ACC112 (cell line): ENCODE results near the gene ECT2L.

Experiments used
- H2AFZ ChIP-seq: fragments of 200-600 bp; sonication (generic); one replicate; pipeline ENCODE4 v1.6.0; 2017; ENCODE audit warnings: antibody characterized with exemption, low read length; ENCODE audit not compliant: unreplicated experiment
- H3K27ac ChIP-seq: fragments of 200-600 bp; sonication (generic); 2 replicates; pipeline ENCODE4 v1.5.1; 2014; ENCODE audit warnings: low read depth, mild to moderate bottlenecking, antibody characterized with exemption, low read length, moderate library complexity
- H3K27me3 ChIP-seq: fragments of 200-600 bp; sonication (generic); 2 replicates; pipeline ENCODE4 v1.6.1; 2014; ENCODE audit warnings: mild to moderate bottlenecking, antibody characterized with exemption, low read length, moderate library complexity, mixed read lengths; ENCODE audit not compliant: insufficient read depth
- H3K36me3 ChIP-seq: fragments of 200-600 bp; sonication (generic); 2 replicates; pipeline ENCODE4 v1.6.1; 2016; ENCODE audit warnings: mild to moderate bottlenecking, antibody characterized with exemption, low read length, moderate library complexity, mixed read lengths; ENCODE audit not compliant: insufficient read depth
- H3K4me1 ChIP-seq: fragments of 200-600 bp; sonication (generic); one replicate; pipeline ENCODE4 v1.6.1; 2016; ENCODE audit warnings: low read length, mixed read lengths; ENCODE audit not compliant: insufficient read depth, unreplicated experiment, control insufficient read depth
- H3K4me3 ChIP-seq: fragments of 200-600 bp; sonication (generic); 2 replicates; pipeline ENCODE4 v1.5.1; 2014; ENCODE audit warnings: mild to moderate bottlenecking, low read depth, low read length
- H3K79me2 ChIP-seq: fragments of 200-600 bp; sonication (generic); one replicate; pipeline ENCODE4 v1.6.0; 2016; ENCODE audit warnings: low read length; ENCODE audit not compliant: control insufficient read depth, unreplicated experiment, insufficient read depth

ECT2L gene

DNA sequence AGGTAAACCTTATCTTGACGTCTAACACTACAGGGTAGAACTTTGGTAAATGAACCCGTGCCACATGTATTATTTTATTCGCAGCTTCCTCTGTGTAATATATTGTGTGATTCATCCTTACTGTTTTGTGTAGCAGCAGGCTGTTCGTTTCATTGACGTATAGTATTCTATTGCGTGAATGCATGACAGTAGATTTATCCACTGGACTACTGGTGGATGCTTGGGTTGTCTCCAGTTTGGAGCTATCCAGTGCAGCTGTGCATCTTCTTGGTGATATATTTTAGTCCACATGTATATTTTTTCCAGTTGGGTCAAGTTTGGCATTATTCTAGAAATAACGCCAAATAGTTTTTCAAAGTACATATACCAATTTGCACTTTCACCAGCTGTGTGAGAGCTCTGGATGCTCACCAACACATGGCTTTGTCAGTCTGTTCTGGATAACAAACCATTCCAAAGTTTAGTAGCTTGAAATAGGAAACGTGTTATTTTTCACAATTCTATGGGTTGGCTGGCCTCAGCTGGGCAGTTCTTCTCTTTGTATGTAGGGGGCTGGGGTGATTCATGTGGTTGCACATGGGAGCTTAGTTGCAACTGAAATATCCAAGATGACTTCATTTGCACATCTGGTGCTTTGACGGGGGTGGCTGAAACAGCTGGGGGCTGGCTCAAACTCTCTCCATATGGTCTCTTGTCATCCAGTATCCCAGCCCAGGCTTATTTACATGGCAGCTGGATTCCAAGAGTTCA, 9.3 kb downstream of the ECT2L start:
- no peaks in the 10 kb centered on the region for H3K36me3 ChIP-seq
- no peak overlapping the region for H3K27ac ChIP-seq
- H3K4me1 ChIP-seq: no peaks in the 10 kb centered on the region
- H3K79me2 ChIP-seq: no peaks in the 10 kb centered on the region
- no peak overlapping the region for H3K4me3 ChIP-seq
- peaks cover 16% of the 10 kb centered on the region for H3K27me3 ChIP-seq
- no peak overlapping the region for H2AFZ ChIP-seq

DNA sequence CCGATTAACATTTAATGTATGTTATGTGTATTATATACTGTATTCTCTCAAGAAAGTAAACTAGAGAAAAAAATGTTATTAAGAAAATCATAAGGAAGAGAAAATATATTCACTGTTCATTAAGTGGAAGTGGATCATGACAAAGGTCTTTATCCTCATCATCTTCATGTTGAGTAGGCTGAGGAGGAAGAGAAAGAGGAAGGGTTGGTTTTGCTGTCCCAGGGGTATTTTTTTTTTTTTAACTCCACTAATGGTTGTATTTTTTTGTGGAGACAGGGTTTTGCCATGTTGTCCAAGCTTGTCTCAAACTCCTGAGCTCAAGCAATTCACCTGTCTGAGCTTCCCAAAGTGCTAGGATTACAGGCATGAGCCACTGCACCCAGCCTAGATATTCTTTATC, 11.0 kb downstream of the ECT2L start:
- no peak overlapping the region for H2AFZ ChIP-seq
- H3K4me1 ChIP-seq: no peaks in the 10 kb centered on the region
- no peak overlapping the region for H3K4me3 ChIP-seq
- H3K79me2 ChIP-seq: no peaks in the 10 kb centered on the region
- H3K27ac ChIP-seq: no peak overlapping the region
- no peaks in the 10 kb centered on the region for H3K36me3 ChIP-seq
- H3K27me3 ChIP-seq: peaks cover 16% of the 10 kb centered on the region

DNA sequence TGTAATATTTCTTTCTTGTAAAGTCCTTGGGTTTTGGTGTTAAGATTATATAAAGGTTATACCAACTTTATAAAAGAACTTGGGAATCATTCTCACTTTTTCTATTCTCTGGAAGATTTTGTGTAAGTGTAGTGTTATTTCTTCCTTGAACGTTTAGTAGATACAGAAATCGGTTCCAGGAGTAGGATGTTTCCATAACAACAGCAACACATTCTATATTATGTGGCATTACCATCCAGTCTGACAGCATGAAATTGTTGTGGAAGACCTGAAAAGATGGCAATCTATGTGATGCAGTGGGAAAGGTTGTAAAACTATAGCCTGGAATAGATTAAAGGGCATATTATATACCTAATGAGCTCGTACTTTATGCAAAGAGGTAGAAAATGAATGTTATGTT, 13.8 kb downstream of the ECT2L start:
- Histone ChIP-seq H3K27ac (no peak overlapping the region), H3K79me2 (no peaks in the 10 kb centered on the region), H3K4me3 (no peak overlapping the region), H3K27me3 (peaks cover 16% of the 10 kb centered on the region), H3K4me1 (no peaks in the 10 kb centered on the region), H2AFZ (no peak overlapping the region), H3K36me3 (no peaks in the 10 kb centered on the region)

DNA sequence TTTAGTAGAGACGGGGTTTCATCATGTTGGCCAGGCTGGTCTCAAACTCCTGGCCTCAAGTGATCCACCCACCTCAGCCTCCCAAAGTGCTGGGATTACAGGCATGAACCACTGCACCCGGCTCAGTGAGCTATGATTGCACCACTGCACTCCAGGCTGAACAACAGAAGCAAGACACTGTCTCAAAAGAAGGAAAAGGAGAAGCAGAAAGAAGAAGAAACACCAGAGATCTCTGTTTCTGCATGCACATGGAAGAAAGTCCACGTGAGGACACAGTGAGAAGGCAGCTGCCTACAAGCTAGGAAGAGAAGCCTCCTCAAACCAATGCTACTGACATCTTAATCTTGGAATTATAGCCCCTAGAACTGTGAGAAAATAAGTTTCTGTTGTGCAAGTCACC, 16.0 kb downstream of the ECT2L start:
- Histone ChIP-seq H2AFZ (no peak overlapping the region), H3K27me3 (peaks cover 10% of the 10 kb centered on the region; the same call in 1 of the 2 replicates), H3K79me2 (no peaks in the 10 kb centered on the region), H3K4me1 (no peaks in the 10 kb centered on the region), H3K27ac (no peak overlapping the region), H3K36me3 (no peaks in the 10 kb centered on the region), H3K4me3 (no peak overlapping the region)

DNA sequence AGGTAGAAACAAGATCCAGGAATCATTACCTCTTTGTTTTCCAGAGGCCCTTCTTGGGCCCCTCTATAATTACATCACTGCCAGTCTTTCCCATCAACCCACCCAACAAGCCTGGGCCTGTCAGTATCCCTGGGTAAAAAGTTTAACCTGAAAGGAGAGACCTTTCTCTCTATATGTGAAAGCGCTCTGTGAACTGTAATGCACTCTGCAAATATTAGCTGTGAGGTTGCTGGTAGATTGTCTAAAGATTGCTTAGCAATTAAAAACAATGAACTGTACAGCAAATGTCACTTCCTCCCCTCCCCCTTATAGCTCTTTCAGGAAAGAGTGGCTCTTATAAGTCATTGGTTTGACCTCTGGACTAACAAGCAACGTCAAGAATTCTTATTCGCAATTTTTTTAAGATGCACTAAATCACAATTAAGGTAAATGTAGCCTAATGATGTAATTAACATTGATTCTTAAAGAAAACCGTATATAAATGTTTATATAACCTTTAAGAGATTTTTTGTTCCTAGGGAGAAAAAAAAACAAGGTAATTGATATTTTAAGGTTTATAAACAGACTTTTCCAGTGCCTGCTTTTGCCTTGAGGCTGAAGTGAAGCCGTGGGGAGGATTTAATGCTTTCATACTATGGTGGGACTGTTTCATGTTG, 18.4 kb downstream of the ECT2L start:
- peaks cover 17% of the 10 kb centered on the region for H3K4me1 ChIP-seq
- peaks cover 6% of the 10 kb centered on the region; the same call in 1 of the 2 replicates for H3K27me3 ChIP-seq
- H3K27ac ChIP-seq: no peak overlapping the region
- H3K4me3 ChIP-seq: no peak overlapping the region
- H3K36me3 ChIP-seq: no peaks in the 10 kb centered on the region
- H3K79me2 ChIP-seq: no peaks in the 10 kb centered on the region
- H2AFZ ChIP-seq: no peak overlapping the region

- no peaks in the 10 kb centered on the region for H3K27me3 ChIP-seq
- no peaks in the 10 kb centered on the region for H3K79me2 ChIP-seq
- no peak overlapping the region for H3K4me3 ChIP-seq
- H3K27ac ChIP-seq: no peak overlapping the region
- no peaks in the 10 kb centered on the region for H3K36me3 ChIP-seq
- H3K4me1 ChIP-seq: peaks cover 17% of the 10 kb centered on the region
- no peak overlapping the region for H2AFZ ChIP-seq
These were observed 19.3 kb downstream of the ECT2L start for GRCh38 chr6:138815221-138815620.

DNA sequence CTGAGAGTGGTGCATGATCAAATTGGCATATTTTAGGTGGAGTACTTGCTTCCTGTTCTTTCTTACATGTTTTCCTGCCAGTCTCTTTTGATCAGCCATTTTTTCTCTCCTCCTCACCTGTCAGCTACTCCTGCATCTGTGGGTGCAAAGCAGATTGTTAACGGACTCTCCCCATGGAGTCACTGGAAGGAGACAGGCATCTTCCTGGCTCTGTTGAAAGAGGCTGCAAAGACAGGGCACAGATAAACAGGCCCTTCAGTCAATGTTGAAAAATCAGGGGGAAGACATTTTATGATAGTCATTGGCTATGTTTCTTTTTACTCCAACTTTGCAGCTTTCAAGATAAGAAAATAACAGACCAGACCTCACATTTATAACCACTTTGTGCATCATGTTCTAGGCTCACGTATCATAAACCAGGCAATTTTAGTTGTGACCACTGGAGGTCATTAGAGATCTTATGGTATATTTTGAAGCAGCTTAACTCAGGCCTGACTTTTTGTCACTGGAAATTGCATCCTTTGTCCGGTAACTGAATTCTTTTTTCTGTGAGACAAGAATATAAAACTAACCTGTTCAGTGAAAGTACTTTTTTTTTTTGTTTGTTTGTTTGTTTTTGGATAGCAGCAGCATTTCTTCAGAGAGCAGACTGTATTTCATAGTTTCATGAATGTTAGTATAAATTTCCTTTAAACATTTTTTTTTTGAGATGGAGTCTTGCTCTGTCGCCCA, 20.1 kb downstream of the ECT2L start:
- Histone ChIP-seq H3K79me2 (no peaks in the 10 kb centered on the region), H2AFZ (peak overlapping the region; percentile 39), H3K36me3 (no peaks in the 10 kb centered on the region), H3K4me3 (no peak overlapping the region), H3K27me3 (no peaks in the 10 kb centered on the region), H3K27ac (no peak overlapping the region), H3K4me1 (peaks cover 17% of the 10 kb centered on the region)

- no peaks in the 10 kb centered on the region for H3K36me3 ChIP-seq
- H3K4me3 ChIP-seq: no peak overlapping the region
- no peaks in the 10 kb centered on the region for H3K27me3 ChIP-seq
- peak overlapping the region; percentile 3; the same call in 1 of the 2 replicates for H3K27ac ChIP-seq
- H3K4me1 ChIP-seq: peaks cover 17% of the 10 kb centered on the region
- H2AFZ ChIP-seq: peak overlapping the region; percentile 72
- H3K79me2 ChIP-seq: no peaks in the 10 kb centered on the region
These were observed 21.9 kb downstream of the ECT2L start for GRCh38 chr6:138817799-138818198.

GRCh38 chr6:138818496-138819194, 22.8 kb downstream of the ECT2L start:
- no peaks in the 10 kb centered on the region for H3K79me2 ChIP-seq
- H3K36me3 ChIP-seq: no peaks in the 10 kb centered on the region
- H3K27ac ChIP-seq: no peak overlapping the region
- no peak overlapping the region for H3K4me3 ChIP-seq
- no peaks in the 10 kb centered on the region for H3K27me3 ChIP-seq
- H2AFZ ChIP-seq: peak overlapping the region; percentile 85
- H3K4me1 ChIP-seq: peaks cover 17% of the 10 kb centered on the region

- H3K27me3 ChIP-seq: no peaks in the 10 kb centered on the region
- no peak overlapping the region for H3K27ac ChIP-seq
- H3K4me3 ChIP-seq: no peak overlapping the region
These were observed 25.6 kb downstream of the ECT2L start for GRCh38 chr6:138821519-138821918.

More at GRCh38 chr6:138821519-138821918, 25.6 kb downstream of the ECT2L start:
- no peak overlapping the region for H2AFZ ChIP-seq
- H3K36me3 ChIP-seq: no peaks in the 10 kb centered on the region
- H3K79me2 ChIP-seq: no peaks in the 10 kb centered on the region
- peaks cover 17% of the 10 kb centered on the region for H3K4me1 ChIP-seq
